Globus pallidus (tissue), 1 donor: ENCODE measurements around the gene LNPK.
"Not testable (repeated sequence)": the region's sequence is repeated elsewhere in the genome, so short reads cannot be mapped to it uniquely, and the experiment has no call there.

Source experiments
- DNase-seq: peaks from one replicate; pipeline ENCODE4 v3.0.0-alpha.2; 2015; ENCODE audit warnings: low spot score

Gene LNPK

GRCh38 chr2:176001916-176002687, at the start of gene LNPK:
TSS of gene LNPK (minus strand) at chr2:176002267. CDS start at chr2:175995584, 6,683 bp downstream.
- peak; percentile 92 for DNase-seq

GRCh38 chr2:176039375-176039774, 37.3 kb upstream of the LNPK start:
- DNase-seq = no peak

- DNase-seq = no peak
These were observed 36.6 kb upstream of the LNPK start for GRCh38 chr2:176038694-176039093.

GRCh38 chr2:176035013-176035691, 33.1 kb upstream of the LNPK start:
- no peak for DNase-seq

GRCh38 chr2:176027806-176028205, 25.7 kb upstream of the LNPK start:
- DNase-seq = no peak

- no peak for DNase-seq
These were observed 23.9 kb upstream of the LNPK start for GRCh38 chr2:176025932-176026331.

GRCh38 chr2:176024083-176024482, 22.0 kb upstream of the LNPK start:
- DNase-seq = no peak

GRCh38 chr2:176022048-176022447, 20.0 kb upstream of the LNPK start:
- no peak for DNase-seq

GRCh38 chr2:176020400-176020799, 18.3 kb upstream of the LNPK start:
- no peak for DNase-seq

GRCh38 chr2:176018708-176019107, 16.6 kb upstream of the LNPK start:
- no peak for DNase-seq

- no peak for DNase-seq
These were observed 7.4 kb upstream of the LNPK start for GRCh38 chr2:176009445-176009844.

GRCh38 chr2:176004934-176005333, 2.9 kb upstream of the LNPK start:
- DNase-seq = no peak

GRCh38 chr2:176003958-176004357, 1.9 kb upstream of the LNPK start:
- DNase-seq = no peak

- DNase-seq = no peak
These were observed 682 bp upstream of the LNPK start for GRCh38 chr2:176002688-176003210.

GRCh38 chr2:176001281-176001915, 669 bp downstream of the LNPK start:
- DNase-seq = peak; percentile 54

GRCh38 chr2:175999283-175999819, 2.7 kb downstream of the LNPK start:
- no peak for DNase-seq

GRCh38 chr2:175990099-175990498, 12.0 kb downstream of the LNPK start:
- DNase-seq = no peak

- DNase-seq = not testable (repeated sequence)
These were observed 14.9 kb downstream of the LNPK start for GRCh38 chr2:175987126-175987525.

- DNase-seq = no peak
These were observed 17.2 kb downstream of the LNPK start for GRCh38 chr2:175984846-175985245.

GRCh38 chr2:175981551-175981950, 20.5 kb downstream of the LNPK start:
- no peak for DNase-seq

- DNase-seq = no peak
These were observed 25.5 kb downstream of the LNPK start for GRCh38 chr2:175976391-175977157.

GRCh38 chr2:175973373-175973772, 28.7 kb downstream of the LNPK start:
- DNase-seq = no peak
